Measurements from ENCODE around the gene ATPAF1.
A peak's percentile ranks its signal among the peaks of the same experiment; 100 is the strongest.

Gene ATPAF1

GRCh38 chr1:46614604-46614984, 53.6 kb downstream of the ATPAF1 start:
- H3K36me3 ChIP-seq (ENCODE audit: control insufficient read depth, insufficient read depth, low read length): no peaks in the 10 kb centered on the region
- H3K27me3 ChIP-seq (ENCODE audit: control insufficient read depth, insufficient read depth, low read length): peaks cover 17% of the 10 kb centered on the region
- no peak overlapping the region for H3K4me3 ChIP-seq (ENCODE audit: low read depth, low read length)
- H3K9ac ChIP-seq (ENCODE audit: low read depth, low read length): no peak overlapping the region
- H3K4me1 ChIP-seq (ENCODE audit: control insufficient read depth, insufficient read depth, low read length): peaks cover 32% of the 10 kb centered on the region
- H3K9me3 ChIP-seq (ENCODE audit: control insufficient read depth, insufficient read depth, low read length): no peaks in the 10 kb centered on the region
- H3K27ac ChIP-seq (ENCODE audit: low read depth, low read length): no peak overlapping the region

- Histone ChIP-seq H3K4me3 (ENCODE audit: low read depth, low read length) (peak overlapping the region; percentile 13; the same call in 1 of the 2 replicates), H3K4me1 (ENCODE audit: control insufficient read depth, insufficient read depth, low read length) (peaks cover 32% of the 10 kb centered on the region), H3K27me3 (ENCODE audit: control insufficient read depth, insufficient read depth, low read length) (peaks cover 17% of the 10 kb centered on the region), H3K27ac (ENCODE audit: low read depth, low read length) (peak overlapping the region; percentile 66), H3K9me3 (ENCODE audit: control insufficient read depth, insufficient read depth, low read length) (no peaks in the 10 kb centered on the region), H3K36me3 (ENCODE audit: control insufficient read depth, insufficient read depth, low read length) (no peaks in the 10 kb centered on the region), H3K9ac (ENCODE audit: low read depth, low read length) (no peak overlapping the region)
Observed at GRCh38 chr1:46613661-46614603, 54.2 kb downstream of the ATPAF1 start.

GRCh38 chr1:46612937-46613660, 55.1 kb downstream of the ATPAF1 start:
- Histone ChIP-seq H3K4me1 (ENCODE audit: control insufficient read depth, insufficient read depth, low read length) (peaks cover 32% of the 10 kb centered on the region), H3K36me3 (ENCODE audit: control insufficient read depth, insufficient read depth, low read length) (no peaks in the 10 kb centered on the region), H3K9me3 (ENCODE audit: control insufficient read depth, insufficient read depth, low read length) (no peaks in the 10 kb centered on the region)

GRCh38 chr1:46611691-46612221, 56.4 kb downstream of the ATPAF1 start:
- no peak overlapping the region for H3K4me3 ChIP-seq (ENCODE audit: low read depth, low read length)
- peaks cover 27% of the 10 kb centered on the region for H3K4me1 ChIP-seq (ENCODE audit: control insufficient read depth, insufficient read depth, low read length)
- no peak overlapping the region for H3K9ac ChIP-seq (ENCODE audit: low read depth, low read length)
- H3K27me3 ChIP-seq (ENCODE audit: control insufficient read depth, insufficient read depth, low read length): peaks cover under 1% of the 10 kb centered on the region; the same call in 1 of the 2 replicates
- no peak overlapping the region for H3K27ac ChIP-seq (ENCODE audit: low read depth, low read length)
- H3K36me3 ChIP-seq (ENCODE audit: control insufficient read depth, insufficient read depth, low read length): no peaks in the 10 kb centered on the region
- no peaks in the 10 kb centered on the region for H3K9me3 ChIP-seq (ENCODE audit: control insufficient read depth, insufficient read depth, low read length)

More at GRCh38 chr1:46612937-46613660, 55.1 kb downstream of the ATPAF1 start:
- H3K27me3 ChIP-seq (ENCODE audit: control insufficient read depth, insufficient read depth, low read length): peaks cover 13% of the 10 kb centered on the region
- H3K4me3 ChIP-seq (ENCODE audit: low read depth, low read length): peak overlapping the region; percentile 13; the same call in 1 of the 2 replicates
- no peak overlapping the region for H3K9ac ChIP-seq (ENCODE audit: low read depth, low read length)
- peak overlapping the region; percentile 66 for H3K27ac ChIP-seq (ENCODE audit: low read depth, low read length)

- Histone ChIP-seq H3K9ac (ENCODE audit: low read depth, low read length) (no peak overlapping the region), H3K9me3 (ENCODE audit: control insufficient read depth, insufficient read depth, low read length) (no peaks in the 10 kb centered on the region), H3K27ac (ENCODE audit: low read depth, low read length) (no peak overlapping the region), H3K4me1 (ENCODE audit: control insufficient read depth, insufficient read depth, low read length) (peaks cover 17% of the 10 kb centered on the region), H3K4me3 (ENCODE audit: low read depth, low read length) (no peak overlapping the region), H3K27me3 (ENCODE audit: control insufficient read depth, insufficient read depth, low read length) (no peaks in the 10 kb centered on the region), H3K36me3 (ENCODE audit: control insufficient read depth, insufficient read depth, low read length) (no peaks in the 10 kb centered on the region)
Observed at GRCh38 chr1:46607345-46608130, 60.6 kb downstream of the ATPAF1 start.

- H3K36me3 ChIP-seq (ENCODE audit: control insufficient read depth, insufficient read depth, low read length): no peaks in the 10 kb centered on the region
- no peak overlapping the region for H3K9ac ChIP-seq (ENCODE audit: low read depth, low read length)
- H3K27me3 ChIP-seq (ENCODE audit: control insufficient read depth, insufficient read depth, low read length): no peaks in the 10 kb centered on the region
- no peak overlapping the region for H3K27ac ChIP-seq (ENCODE audit: low read depth, low read length)
- peaks cover 12% of the 10 kb centered on the region for H3K4me1 ChIP-seq (ENCODE audit: control insufficient read depth, insufficient read depth, low read length)
- H3K4me3 ChIP-seq (ENCODE audit: low read depth, low read length): no peak overlapping the region
- H3K9me3 ChIP-seq (ENCODE audit: control insufficient read depth, insufficient read depth, low read length): no peaks in the 10 kb centered on the region
Observed at GRCh38 chr1:46606255-46606965, 61.8 kb downstream of the ATPAF1 start.

- no peak overlapping the region for H3K27ac ChIP-seq (ENCODE audit: low read depth, low read length)
- H3K9me3 ChIP-seq (ENCODE audit: control insufficient read depth, insufficient read depth, low read length): no peaks in the 10 kb centered on the region
- no peaks in the 10 kb centered on the region for H3K27me3 ChIP-seq (ENCODE audit: control insufficient read depth, insufficient read depth, low read length)
- peaks cover 12% of the 10 kb centered on the region for H3K4me1 ChIP-seq (ENCODE audit: control insufficient read depth, insufficient read depth, low read length)
- H3K9ac ChIP-seq (ENCODE audit: low read depth, low read length): no peak overlapping the region
- H3K4me3 ChIP-seq (ENCODE audit: low read depth, low read length): no peak overlapping the region
- no peaks in the 10 kb centered on the region for H3K36me3 ChIP-seq (ENCODE audit: control insufficient read depth, insufficient read depth, low read length)
Observed at GRCh38 chr1:46605232-46605631, 62.9 kb downstream of the ATPAF1 start.

- Histone ChIP-seq H3K4me1 (ENCODE audit: control insufficient read depth, insufficient read depth, low read length) (peaks cover 12% of the 10 kb centered on the region), H3K9ac (ENCODE audit: low read depth, low read length) (peak within 1 kb of the TSS; percentile 43), H3K9me3 (ENCODE audit: control insufficient read depth, insufficient read depth, low read length) (no peaks in the 10 kb centered on the region), H3K27ac (ENCODE audit: low read depth, low read length) (peak within 1 kb of the TSS; percentile 41), H3K36me3 (ENCODE audit: control insufficient read depth, insufficient read depth, low read length) (no peaks in the 10 kb centered on the region), H3K27me3 (ENCODE audit: control insufficient read depth, insufficient read depth, low read length) (no peaks in the 10 kb centered on the region), H3K4me3 (ENCODE audit: low read depth, low read length) (peak within 1 kb of the TSS; percentile 86)
Observed at GRCh38 chr1:46603858-46604549, 64.2 kb downstream of the ATPAF1 start, which contains the start of gene MKNK1. TSS of gene MKNK1 (minus strand) at chr1:46604268. CDS start at chr1:46583327, 20,941 bp downstream.

- Histone ChIP-seq H3K9ac (ENCODE audit: low read depth, low read length) (peak overlapping the region; percentile 43), H3K4me1 (ENCODE audit: control insufficient read depth, insufficient read depth, low read length) (peaks cover 12% of the 10 kb centered on the region), H3K4me3 (ENCODE audit: low read depth, low read length) (peak overlapping the region; percentile 86), H3K9me3 (ENCODE audit: control insufficient read depth, insufficient read depth, low read length) (no peaks in the 10 kb centered on the region), H3K27me3 (ENCODE audit: control insufficient read depth, insufficient read depth, low read length) (no peaks in the 10 kb centered on the region), H3K36me3 (ENCODE audit: control insufficient read depth, insufficient read depth, low read length) (no peaks in the 10 kb centered on the region), H3K27ac (ENCODE audit: low read depth, low read length) (no peak overlapping the region)
Observed at GRCh38 chr1:46603481-46603857, 64.7 kb downstream of the ATPAF1 start.

Data from HUES48 (cell line).